Caki2 (cell line): ENCODE measurements around the gene ASPHD2. TPM values are rescaled to one million over a fixed set of nuclear protein-coding genes. Genes with fewer than 3 reads are reported as not detected.

ENCODE experiments used
- DNase-seq: peaks from one replicate; pipeline ENCODE4 v3.0.0-alpha.2; 2015; ENCODE audit warnings: low read depth
- in situ Hi-C: cut with HindIII; loops from 2 replicates; pipeline ENCODE4 v1.10.0; 2016; ENCODE audit warnings: low sequenced_read_pairs, low pct_unique_long_range_greater_than_20kb, mixed read lengths
- total RNA-seq: library from RNA; depleted of rRNA; stranded (reverse); fragments of >200 nt; shearing (Covaris generic); gene quantifications from 2 replicates; pipeline ENCODE4 v1.2.3, GENCODE V29; 2014; ENCODE audit warnings: low replicate concordance

The ASPHD2 gene
- total RNA-seq, 1 experiment from 2014 or later: 3.1 TPM

DNA sequence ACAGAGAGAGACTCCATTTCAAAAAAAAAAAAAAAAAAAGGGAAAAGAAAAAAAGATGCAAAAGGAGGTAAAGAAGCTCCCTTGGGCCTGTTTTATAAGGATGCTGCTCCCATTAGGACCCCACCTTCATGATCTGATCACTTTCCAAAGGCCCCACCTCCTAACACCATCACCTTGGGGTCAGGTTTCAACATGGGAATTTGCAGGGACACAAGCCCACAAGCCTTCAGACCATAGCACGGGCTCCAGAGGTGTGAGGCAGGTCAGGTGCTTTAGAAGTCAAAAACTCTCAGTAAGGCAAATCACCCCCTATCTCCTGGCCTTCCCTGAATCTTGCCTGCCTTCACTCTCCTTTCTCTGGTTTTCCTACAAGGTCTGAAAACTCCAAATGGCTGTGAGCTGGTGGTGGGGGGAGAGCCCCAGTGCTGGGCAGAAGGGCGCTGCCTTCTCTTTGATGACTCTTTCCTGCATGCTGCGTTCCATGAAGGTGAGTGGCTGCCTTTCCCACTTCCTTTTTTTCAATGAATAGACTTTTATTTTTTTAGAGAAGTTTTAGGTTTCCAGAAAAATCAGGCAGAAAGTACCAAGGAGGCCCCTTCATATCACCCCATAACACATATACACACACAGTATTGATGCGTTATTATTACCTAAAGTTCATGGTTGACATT lies 13.2 kb downstream of the ASPHD2 start:
- DNase-seq: no peak
- in situ Hi-C loops: no loop called here

DNA sequence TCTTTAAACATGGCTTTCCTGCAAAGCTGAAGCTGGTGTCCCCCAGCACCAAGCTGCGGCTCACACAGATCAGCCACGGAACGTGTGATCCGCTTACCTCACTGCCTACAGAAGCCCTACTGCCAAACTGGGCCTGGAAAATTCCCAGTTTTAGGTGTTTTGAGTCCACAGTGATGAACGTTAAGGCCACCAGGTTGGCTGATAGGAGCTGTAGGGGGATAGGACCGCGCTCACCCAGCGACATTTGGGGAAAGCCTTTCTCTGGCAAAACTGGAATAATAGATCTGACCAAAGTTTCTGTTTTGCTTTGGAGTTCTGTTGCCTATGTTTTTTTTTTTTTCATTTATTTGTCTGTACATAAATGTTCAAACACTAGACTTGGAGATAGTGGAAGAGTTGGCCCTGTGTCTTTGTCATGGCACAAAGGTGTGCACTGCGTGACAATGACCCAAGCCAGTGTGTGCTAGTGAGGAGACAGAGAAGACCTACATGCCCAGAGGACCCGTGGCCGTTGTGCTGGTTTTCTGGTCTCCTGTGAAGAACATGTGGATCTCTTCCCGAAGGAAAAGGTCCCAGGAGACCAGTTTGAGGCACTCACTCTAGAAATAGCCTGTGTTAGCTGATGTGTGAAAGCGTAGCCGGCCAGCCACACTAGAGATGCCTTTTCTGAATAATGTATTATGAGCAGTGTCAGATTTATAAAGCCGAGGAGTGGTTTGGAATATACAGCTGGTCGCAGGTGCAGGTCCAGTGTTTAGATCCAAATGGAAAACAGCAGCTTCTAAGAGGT lies 15.0 kb downstream of the ASPHD2 start:
- DNase-seq: no peak
- in situ Hi-C loops: no loop called here

DNA sequence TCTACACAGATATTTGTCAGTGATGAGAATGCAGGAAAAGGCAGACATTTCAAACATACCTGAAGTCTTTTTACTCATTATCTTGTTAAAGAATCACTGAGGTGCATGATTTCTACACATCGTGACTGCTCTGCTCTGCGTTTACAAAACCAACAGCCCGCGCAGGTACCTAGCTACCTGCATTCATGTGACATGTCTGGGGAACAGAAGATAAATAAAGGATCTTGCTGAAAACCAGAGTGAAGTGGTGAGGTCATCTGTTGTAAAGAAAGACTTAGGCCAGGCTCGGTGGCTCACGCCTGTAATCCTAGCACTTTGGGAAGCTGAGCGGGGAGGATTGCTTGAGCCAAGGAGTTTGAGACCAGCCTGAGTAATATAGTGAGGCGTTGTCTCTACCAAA lies 15.7 kb downstream of the ASPHD2 start:
- in situ Hi-C loops: no loop called here
- no peak for DNase-seq

DNA sequence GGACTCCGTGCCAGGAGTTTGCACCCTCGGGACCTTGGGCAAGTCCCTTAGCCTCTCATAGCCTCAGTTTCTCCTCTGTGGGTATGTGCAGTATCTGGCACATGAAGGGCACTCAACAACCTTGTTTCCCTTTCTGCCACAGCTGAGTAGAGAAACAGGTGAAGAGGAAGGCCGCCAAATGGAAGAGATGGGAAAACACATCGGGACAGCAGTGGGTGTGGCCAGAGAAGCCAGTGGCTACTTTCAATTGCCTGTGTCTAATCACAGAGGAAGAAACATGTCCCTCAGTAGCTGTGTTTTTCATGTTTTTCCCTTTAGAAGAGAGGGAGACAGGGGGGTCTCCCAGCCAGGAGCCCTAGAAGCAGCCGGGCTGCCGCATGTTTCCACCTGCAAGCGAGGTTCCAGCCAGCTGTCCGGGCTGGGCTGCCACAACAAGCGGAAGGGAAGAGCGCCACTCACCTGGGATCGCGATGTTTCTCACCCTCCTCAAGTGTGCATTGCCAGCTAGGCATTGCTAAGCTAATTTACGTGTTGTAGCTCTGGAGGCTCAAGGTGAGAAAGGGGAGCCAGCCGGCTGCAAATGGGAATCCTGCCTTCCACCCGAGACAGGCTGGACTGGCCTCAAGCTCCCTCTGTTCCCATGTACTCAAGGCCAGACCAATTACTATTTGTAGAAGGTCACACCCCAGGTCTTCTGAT lies 16.7 kb downstream of the ASPHD2 start:
- in situ Hi-C loops: no loop called here
- no peak for DNase-seq

DNA sequence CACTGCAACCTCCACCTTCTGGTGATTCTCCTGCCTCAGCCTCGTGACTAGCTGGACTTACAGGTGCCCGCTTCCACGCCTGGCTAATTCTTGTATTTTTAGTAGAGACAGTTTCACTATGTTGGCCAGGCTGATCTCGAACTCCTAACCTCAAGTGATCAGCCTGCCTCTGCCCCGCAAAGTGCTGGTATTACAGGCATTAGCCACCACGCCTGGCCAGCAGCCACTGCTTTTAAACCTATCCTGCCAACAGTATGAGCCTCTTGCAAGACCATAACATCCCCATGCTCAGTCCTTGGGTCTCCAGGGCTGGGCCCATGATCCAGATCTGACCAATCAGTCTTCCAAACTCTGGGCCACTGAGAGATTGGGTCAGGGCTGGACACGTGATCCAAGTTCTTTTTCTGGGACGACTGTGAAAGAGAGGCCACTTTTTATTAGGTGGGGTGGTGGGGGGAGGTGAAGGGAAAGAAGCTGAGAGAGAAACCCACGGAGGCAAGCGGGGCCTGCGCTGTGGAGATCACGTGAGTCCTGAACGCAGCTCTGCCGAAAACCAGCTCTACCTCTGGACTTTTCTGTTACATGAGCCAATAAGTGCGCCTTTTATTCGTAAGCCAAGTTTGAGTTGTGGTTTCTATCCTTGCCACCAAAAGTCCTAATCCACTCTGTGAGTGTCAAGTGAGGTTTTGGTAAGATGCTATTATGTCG lies 17.9 kb downstream of the ASPHD2 start:
- no peak for DNase-seq
- in situ Hi-C loops: no loop called here

DNA sequence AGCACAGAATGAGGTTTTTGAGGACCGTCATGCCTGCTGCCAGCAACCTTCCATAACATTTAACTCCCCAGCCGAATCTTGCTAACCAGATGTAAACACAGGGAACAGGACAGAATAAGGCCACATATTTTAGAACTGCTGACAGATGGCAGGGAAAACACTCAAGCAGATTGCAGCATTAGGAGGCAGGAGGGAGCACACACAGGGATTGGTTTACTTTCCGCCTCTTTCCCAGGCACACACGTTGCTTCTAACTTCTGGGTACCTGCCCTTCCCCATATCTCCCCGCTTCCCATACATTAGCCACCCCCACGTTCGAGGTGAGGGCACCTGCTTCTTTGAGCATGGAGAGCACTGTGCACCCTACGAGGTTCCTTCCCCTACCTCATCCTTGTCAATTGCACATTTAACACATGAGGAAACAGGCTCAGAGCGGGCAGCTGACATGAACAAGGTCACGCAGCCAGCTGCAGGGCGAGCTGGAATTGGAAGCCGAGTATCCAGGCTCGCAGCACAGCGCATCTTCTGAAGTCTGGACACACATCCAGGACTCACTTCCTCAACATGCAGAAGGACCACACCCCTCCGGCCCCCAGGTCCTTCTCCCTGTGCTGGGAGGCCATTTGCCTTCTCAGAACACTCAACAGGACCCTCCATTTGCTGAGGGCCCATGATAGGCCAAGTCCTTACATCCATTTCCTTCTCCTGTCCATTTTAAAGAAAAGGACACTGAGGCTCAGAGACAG lies 18.7 kb downstream of the ASPHD2 start:
- in situ Hi-C loops: no loop called here
- DNase-seq: no peak

DNA sequence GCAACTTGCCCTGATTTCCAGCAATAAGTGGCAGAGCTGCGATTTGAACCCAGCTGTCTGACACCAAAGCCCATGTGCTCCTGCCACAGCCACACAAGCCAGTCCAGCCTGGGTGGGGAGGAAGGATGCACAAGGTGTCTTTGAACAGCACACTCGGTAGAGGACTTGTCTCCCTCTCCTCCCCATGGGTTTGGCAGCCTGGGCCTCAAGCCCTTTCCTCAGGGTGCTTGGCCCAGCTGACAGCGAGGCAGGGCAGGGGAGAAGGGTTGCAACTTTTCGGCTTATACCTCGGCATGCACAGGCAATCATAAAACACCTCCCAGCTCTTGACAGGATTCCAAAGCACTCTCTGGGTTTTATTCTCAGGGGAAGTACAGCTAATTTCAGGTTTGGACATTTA lies 19.3 kb downstream of the ASPHD2 start:
- no peak for DNase-seq
- in situ Hi-C loops: no loop called here

DNA sequence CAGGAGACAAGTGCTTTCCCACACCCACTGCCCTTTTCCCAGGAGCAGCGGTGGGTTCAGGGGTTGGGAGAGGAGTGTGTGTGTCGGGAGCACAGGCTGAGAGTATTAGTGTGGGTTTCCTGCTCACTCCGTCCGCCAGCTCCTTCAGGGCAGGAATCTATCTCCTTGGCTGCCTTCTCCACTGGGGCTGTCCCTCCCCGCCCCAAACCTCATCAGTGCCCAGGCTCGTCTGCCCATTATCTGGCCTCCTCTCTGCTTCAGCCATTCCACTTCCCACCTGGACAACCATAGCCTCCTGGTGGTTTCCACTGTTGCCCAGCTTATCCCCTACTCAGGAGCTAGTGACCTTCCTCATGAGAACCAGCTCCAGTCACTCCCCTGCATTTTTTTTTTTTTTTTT lies 19.9 kb downstream of the ASPHD2 start:
- in situ Hi-C loops: no loop called here
- DNase-seq: no peak

DNA sequence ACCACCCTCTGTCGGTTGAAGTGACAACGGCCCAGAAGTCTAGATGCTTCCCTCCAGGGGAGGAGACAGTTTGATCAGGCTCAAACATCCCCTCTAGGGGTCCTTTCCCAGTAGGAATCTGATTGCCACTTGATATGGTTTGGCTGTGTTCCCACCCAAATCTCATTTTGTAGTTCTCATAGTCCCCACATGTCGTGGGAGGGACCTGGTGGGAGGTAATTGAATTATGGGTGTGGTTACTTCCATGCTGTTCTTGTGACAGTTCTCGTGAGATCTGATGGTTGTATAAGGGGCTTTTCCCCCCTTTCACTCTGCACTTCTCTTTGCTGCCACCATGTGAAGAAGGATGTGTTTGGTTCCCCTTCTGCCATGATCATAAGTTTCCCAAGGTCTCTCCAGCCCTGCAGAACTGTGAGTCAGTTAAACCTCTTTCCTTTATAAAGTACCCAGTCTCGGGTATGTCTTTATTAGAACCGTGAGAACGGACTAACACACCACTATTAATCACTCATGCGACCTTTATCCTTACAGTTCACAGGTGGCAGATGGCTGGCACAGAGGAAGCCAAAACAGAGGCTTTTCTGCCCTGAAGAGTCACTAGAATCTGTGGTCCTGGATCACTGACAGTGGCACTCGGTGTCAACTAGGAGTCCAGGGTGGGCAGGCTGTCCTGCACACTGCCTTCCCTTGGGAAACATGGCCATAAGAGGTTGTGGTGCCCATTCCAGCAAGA lies 21.6 kb downstream of the ASPHD2 start:
- DNase-seq: no peak
- in situ Hi-C loops: no loop called here

DNA sequence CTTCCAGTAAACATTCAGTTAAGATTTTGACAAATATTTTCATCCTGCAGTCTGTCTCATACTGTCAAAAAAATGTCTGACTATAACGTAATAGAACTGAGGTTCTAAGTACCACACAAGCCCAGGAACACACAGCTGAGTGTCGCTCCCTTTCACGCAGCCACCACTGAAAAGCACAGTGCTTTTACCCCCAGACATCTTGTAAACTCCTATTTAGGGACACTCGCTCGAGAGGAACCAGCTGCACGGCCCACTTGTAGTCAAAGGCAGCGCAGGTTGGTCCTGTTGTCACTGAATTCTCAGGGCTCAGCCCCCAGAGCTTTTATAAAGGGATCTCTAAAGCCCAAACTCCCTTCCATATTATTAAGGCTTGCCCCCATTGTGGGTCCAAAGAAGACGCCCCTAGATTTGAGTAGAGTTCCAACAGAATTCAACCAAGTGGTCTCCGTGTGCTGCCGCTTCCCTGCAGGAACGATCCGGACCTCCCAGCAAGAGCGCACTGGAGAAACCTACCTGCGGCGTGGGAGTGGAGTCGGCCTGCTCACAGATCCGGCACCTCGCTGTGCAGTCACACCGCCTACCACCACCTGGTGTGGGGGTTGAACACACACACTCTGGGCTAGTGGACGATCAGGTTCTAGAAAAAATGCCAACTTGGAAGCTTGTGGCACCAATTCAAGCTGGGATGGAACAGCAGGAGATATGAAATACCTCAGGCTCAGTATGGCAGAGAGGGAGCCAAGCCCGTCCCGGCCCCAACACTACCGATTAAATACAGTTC lies 23.4 kb downstream of the ASPHD2 start:
- in situ Hi-C loops: no loop called here
- DNase-seq: no peak

DNA sequence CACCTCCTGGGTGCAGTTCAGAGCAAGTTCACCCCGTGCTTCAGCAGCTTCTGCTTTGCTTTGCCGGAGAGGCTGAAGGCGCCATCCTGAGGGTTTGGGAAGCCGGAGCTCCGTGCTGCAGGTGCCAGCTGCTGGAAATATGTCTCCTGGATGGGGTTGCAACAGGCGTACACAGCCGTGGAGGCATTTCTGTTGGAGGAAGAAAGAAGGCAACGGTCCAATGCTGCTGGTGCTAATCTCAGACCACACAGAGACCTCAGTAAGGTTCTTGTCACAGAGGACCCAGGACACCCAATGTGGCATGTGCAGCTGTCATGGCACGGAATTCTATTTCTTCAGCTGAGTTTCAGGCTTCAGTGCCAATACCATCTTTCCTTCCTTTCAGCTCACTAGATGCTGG lies 24.2 kb downstream of the ASPHD2 start:
- in situ Hi-C loops: no loop called here
- DNase-seq: no peak

DNA sequence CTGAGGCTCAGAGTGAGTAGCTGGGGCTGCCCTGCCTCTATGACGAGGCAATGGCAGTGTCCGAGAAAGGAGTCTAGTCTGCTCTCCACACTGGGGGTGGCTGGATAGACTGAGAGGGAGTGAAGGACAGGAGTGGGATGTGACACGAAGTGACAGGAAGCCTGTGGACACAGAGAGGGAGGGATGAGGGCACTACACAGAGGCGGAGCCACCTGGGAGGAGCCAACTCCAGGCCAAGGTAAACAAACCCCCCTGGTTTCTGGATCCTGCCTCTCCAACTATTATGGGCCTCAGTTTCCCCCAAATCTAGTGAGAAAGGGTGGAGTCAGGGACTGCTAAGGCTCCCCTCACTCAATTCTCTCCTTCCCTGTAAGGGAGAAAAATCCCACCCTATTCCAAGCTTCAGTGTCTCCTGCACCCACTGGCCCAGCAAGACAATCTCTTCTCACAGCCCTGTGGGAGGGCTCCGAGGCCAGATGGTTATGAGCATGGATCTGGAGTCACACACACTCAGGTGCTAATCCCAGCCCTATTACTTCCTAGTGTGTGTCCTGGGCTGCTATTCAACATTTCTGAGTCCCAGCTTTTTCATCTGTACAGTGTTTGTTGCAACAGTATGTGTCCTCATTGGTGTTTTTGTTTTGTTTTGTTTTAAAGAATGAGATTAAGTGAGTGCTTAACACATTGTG lies 24.9 kb downstream of the ASPHD2 start:
- DNase-seq: no peak
- in situ Hi-C loops: no loop called here

DNA sequence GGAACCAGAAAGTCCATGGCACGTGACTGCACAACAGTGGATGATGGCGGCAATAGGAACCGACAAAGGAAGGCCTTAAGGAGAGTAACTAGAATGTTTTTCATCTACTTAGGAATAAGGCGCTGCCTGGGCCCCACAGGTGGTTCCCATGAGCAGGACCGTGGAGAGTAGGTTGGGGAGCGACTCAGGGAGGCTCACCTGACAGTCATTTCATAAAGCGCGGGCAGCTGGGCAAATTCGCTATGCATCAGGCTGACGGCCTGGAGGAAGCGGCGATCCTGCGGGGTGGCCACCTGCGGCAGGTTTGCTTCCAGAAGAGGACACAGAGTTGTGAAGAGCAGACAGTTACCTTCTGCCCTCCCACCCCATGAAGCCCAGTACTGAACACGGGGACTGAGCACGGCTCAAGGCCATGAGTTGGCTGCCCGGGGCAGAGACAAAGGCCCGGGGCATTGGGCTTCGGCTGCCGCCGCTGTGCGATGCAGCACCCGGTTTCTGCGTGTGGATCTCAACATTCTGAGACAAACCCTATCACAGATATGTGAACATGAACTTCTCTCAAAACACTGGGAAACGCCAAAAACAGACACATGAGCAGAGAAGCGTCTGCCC lies 28.7 kb downstream of the ASPHD2 start:
- in situ Hi-C loops: no loop called here
- DNase-seq: no peak

DNA sequence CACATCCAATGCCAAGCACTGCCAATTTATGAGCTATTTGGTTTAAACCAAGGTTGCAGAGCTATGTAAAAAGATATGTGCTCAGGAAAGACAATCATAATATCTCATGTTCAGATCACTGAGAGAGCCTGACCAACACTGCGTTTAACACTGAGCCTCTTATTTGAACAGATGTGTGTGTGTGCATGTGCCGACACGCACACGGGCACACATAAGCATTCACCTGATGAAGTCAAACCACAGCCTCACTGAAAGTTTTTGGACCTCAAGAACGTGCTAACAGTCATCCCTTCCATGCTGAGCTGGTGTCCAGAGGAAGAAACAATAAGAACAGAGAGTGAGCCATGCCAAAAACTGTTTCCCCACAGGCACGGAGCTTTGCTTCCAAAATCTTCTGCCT lies 31.1 kb downstream of the ASPHD2 start:
- in situ Hi-C loops: no loop called here
- no peak for DNase-seq

DNA sequence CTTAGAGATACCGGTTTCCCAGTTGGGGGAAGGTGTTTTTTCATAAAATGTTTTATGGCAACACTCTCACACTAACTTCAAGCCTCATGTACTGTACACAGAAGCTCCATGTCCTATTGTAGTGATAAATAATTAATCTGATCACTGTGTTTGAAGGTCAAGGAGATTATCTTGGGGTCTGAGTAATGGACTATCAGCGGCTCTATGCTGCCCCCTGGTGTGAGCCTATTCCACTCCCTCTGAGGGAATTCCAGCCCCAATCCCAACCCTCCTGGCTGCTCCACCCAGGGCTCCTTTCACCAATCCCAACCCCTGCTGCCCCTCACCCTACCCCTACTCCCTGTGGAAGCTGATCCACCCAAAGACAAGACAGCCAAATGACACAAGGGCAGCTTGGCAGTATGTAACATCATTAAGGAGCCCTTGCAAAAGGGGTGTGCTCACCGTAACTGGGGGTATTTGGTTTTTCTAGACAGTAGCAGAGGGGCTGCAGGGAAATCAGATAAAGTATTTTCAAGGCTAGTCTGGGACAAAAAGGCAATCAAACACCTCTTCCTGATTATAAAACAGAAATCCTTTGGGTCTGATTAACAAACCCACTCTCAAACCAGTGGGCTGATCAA lies 32.2 kb downstream of the ASPHD2 start:
- in situ Hi-C loops: no loop called here
- peak; percentile 50 for DNase-seq

DNA sequence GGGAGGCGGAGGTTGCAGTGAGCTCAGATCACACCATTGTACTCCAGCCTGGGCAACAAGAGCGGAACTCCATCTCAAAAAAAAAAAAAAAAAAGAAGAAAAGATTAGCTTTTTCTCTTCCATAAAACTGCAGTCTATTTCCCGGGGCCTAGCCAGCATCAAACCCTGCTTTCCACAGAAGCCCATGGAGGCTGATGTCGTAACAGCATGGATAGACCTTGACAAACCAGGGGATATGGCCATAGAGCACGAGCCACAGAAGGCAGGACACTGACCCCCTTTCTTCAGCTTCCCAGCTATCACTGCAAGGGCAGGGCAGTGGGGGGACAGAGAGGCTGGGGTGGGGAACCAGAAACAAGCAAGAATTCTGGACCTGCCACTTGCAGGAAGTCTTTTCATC lies 33.0 kb downstream of the ASPHD2 start:
- no peak for DNase-seq
- in situ Hi-C loops: no loop called here
